MCF 10A (cell line): ENCODE measurements around the gene VEGFA. TPM values are rescaled to one million over a fixed set of nuclear protein-coding genes. Genes with fewer than 3 reads are reported as not detected.
"Not testable (repeated sequence)": the region's sequence is repeated elsewhere in the genome, so short reads cannot be mapped to it uniquely, and the experiment has no call there.

ENCODE experiments used
- BruUV-seq: library from RNA; stranded (reverse); fragments of 400-500 nt; replicated peaks from 2 replicates; lab custom pipeline; 2021; lab: Mats Ljungman, UMichigan
- CTCF ChIA-PET: fragments of 300-600 bp; sonication (Branson Sonifier 250); formaldehyde crosslinking; extraction: SDS; loops from one replicate; lab custom pipeline; 2021; ENCODE audit warnings: antibody characterized with exemption, inconsistent platforms; lab: Yijun Ruan, JAX
- POLR2A ChIA-PET: fragments of 300-600, 350-650 bp; sonication (Branson Sonifier 250); formaldehyde crosslinking; extraction: SDS; loops from one replicate; lab custom pipeline; 2020; ENCODE audit warnings: antibody characterized with exemption, inconsistent platforms; lab: Yijun Ruan, JAX
- DNase-seq: peaks from one replicate; pipeline ENCODE4 v3.0.0-alpha.2; 2018; ENCODE audit not compliant: unreplicated experiment
- H3K27ac Mint-ChIP-seq: one replicate; pipeline ENCODE4 v1.8.0; 2022; ENCODE audit warnings: mild to moderate bottlenecking, low read depth, mixed read lengths; ENCODE audit not compliant: unreplicated experiment
- H3K27me3 Mint-ChIP-seq: one replicate; pipeline ENCODE4 v1.8.0; 2022; ENCODE audit warnings: mixed read lengths; ENCODE audit not compliant: insufficient read depth, unreplicated experiment
- H3K36me3 Mint-ChIP-seq: one replicate; pipeline ENCODE4 v1.8.0; 2022; ENCODE audit warnings: mild to moderate bottlenecking, moderate library complexity, mixed read lengths; ENCODE audit not compliant: insufficient read depth, unreplicated experiment
- H3K4me1 Mint-ChIP-seq: one replicate; pipeline ENCODE4 v1.8.0; 2022; ENCODE audit warnings: mixed read lengths; ENCODE audit not compliant: insufficient read depth, unreplicated experiment
- H3K4me3 Mint-ChIP-seq: one replicate; pipeline ENCODE4 v1.8.0; 2022; ENCODE audit warnings: mild to moderate bottlenecking, moderate library complexity, mixed read lengths; ENCODE audit not compliant: unreplicated experiment
- H3K9me3 Mint-ChIP-seq: one replicate; pipeline ENCODE4 v1.8.0; 2022; ENCODE audit warnings: mixed read lengths; ENCODE audit not compliant: unreplicated experiment
- intact Hi-C: fragments of 100-400 bp; cut with micrococcal nuclease; formaldehyde crosslinking; loops from 2 replicates; pipeline ENCODE4 v1.14.1; 2022
- total RNA-seq: library from RNA; stranded (reverse); gene quantifications from 2 replicates; pipeline ENCODE4 v1.2.3, GENCODE V29; 2022
- TF ChIP-seq, protein P1 (sequence below): fragments of 200-600 bp; IDR thresholded peaks from one replicate; pipeline ENCODE4 v1.8.0; 2022; ENCODE audit warnings: antibody characterized with exemption, mild to moderate bottlenecking; ENCODE audit not compliant: unreplicated experiment

Gene VEGFA
- total RNA-seq, 1 experiment from 2014 or later = 265 TPM

DNA sequence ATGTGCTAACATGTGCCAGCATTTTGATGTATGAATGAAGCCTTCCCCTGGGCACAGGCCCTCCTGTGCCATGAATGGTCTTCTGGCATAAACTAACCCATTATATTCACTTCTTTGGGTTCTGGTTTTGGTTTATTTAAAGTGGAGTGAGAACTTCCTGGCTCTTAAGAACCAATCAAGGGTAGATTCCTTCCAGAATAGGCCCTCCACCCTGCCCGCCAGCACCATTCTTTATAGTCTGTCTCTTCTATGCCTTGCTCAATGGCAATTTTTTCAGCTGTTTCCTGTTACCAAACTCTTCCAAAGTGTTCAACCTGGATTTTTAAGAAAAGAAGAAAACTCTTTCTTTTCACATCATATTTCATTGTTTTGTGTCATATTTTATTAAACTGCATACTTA is 44.1 kb downstream of the VEGFA start:
- intact Hi-C loops = no loop called here
- BruUV-seq = no TSS peak
- POLR2A ChIA-PET = no interaction called here
- H3K4me1 Mint-ChIP-seq = peaks cover 17% of the 10 kb centered on the region
- TF ChIP-seq, protein P1, sequence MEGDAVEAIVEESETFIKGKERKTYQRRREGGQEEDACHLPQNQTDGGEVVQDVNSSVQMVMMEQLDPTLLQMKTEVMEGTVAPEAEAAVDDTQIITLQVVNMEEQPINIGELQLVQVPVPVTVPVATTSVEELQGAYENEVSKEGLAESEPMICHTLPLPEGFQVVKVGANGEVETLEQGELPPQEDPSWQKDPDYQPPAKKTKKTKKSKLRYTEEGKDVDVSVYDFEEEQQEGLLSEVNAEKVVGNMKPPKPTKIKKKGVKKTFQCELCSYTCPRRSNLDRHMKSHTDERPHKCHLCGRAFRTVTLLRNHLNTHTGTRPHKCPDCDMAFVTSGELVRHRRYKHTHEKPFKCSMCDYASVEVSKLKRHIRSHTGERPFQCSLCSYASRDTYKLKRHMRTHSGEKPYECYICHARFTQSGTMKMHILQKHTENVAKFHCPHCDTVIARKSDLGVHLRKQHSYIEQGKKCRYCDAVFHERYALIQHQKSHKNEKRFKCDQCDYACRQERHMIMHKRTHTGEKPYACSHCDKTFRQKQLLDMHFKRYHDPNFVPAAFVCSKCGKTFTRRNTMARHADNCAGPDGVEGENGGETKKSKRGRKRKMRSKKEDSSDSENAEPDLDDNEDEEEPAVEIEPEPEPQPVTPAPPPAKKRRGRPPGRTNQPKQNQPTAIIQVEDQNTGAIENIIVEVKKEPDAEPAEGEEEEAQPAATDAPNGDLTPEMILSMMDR = no peak
- DNase-seq = no peak
- H3K36me3 Mint-ChIP-seq = peaks cover 5% of the 10 kb centered on the region
- H3K9me3 Mint-ChIP-seq = no peaks in the 10 kb centered on the region
- H3K4me3 Mint-ChIP-seq = no peak overlapping the region
- H3K27ac Mint-ChIP-seq = no peak overlapping the region
- CTCF ChIA-PET = interaction anchor here (1.0 kb wide), 1 partner anchor 41 kb away, joined by 3 read pairs; no protein-coding TSS in a partner anchor
- no peaks in the 10 kb centered on the region for H3K27me3 Mint-ChIP-seq

DNA sequence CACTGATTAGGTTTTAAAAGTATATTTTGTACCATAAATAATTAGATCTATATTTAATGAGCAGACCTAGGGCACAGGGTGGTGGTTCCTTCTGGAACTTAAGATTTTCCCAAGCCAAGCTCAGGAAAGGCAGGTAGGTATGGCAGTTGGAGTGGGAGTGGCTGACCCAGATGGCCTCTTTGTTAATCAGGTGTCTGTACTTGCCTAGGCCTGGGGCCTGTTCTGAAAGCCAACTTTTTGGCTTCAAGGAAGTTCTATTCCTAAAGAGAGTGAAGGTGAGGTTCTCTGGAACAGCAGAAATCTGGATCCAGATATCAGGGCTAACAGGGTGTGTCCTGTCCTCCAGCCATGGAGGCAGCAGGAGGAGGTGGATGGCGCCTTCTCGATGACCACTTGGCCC is 44.9 kb downstream of the VEGFA start:
- peaks cover 12% of the 10 kb centered on the region for H3K4me1 Mint-ChIP-seq
- BruUV-seq = no TSS peak
- H3K27me3 Mint-ChIP-seq = no peaks in the 10 kb centered on the region
- no peaks in the 10 kb centered on the region for H3K9me3 Mint-ChIP-seq
- no peak overlapping the region for H3K27ac Mint-ChIP-seq
- peak; percentile 22 for DNase-seq
- H3K36me3 Mint-ChIP-seq = peaks cover 5% of the 10 kb centered on the region
- CTCF ChIA-PET = interaction anchor here (1.0 to 1.2 kb wide), 2 partner anchors 40 to 42 kb away, joined by 3 read pairs; no protein-coding TSS in a partner anchor
- POLR2A ChIA-PET = interaction anchor here (1.7 kb wide), 1 partner anchor 15 kb away, joined by 5 read pairs; no protein-coding TSS in a partner anchor
- TF ChIP-seq, protein P1 = no peak
- intact Hi-C loops = no loop called here
- no peak overlapping the region for H3K4me3 Mint-ChIP-seq

DNA sequence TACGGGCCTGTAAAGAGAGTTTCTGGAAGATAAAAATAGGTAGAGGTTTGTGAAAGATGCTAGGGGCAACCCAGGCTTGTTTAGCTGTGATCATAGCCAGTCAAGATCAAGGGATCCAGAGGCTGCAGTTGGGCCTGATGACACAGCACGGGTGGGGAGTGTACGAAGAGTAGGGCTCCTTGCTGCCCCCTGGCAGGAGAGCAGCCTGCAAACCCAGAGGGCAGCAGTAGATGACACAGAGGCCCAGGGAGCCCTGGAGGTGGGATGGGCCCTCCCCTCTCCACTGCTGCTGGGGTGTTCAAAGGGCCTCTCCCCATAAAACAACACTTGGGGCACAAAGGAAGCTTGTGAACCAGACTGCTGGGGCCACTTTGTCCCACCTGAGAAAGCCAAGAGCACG is 47.2 kb downstream of the VEGFA start:
- H3K27ac Mint-ChIP-seq = no peak overlapping the region
- H3K4me1 Mint-ChIP-seq = peaks cover 5% of the 10 kb centered on the region
- ChIA-PET CTCF (interaction anchor here (0.6 to 1.9 kb wide), 4 partner anchors 16 to 247 kb away, joined by 3 to 5 read pairs (median 4); no protein-coding TSS in a partner anchor), POLR2A (no interaction called here)
- no peak overlapping the region for H3K4me3 Mint-ChIP-seq
- peaks cover 15% of the 10 kb centered on the region for H3K27me3 Mint-ChIP-seq
- intact Hi-C loops = no loop called here
- TF ChIP-seq, protein P1 = no peak
- H3K9me3 Mint-ChIP-seq = no peaks in the 10 kb centered on the region
- peak; percentile 35 for DNase-seq
- H3K36me3 Mint-ChIP-seq = peaks cover 5% of the 10 kb centered on the region
- BruUV-seq = no TSS peak

DNA sequence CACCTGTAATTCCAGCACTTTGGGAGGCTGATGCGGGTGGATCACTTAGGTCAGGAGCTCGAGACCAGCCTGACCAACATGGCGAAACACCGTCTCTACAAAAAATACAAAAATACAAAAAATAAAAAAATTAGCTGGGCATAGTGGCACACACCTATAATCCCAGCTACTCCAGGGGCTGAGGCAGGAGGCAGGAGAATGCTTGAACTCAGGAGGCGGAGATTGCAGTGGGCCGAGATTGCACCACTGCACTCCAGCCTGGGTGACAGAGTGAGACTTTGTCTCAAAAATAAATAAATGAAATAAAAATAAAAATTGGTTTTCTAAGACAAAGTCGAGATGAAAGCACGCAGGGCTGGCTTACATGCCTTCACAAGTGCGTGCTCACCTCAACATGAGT is 49.0 kb downstream of the VEGFA start:
- H3K27me3 Mint-ChIP-seq = peaks cover 27% of the 10 kb centered on the region
- H3K27ac Mint-ChIP-seq, POLR2A ChIA-PET, H3K9me3 Mint-ChIP-seq, H3K36me3 Mint-ChIP-seq, H3K4me3 Mint-ChIP-seq, DNase-seq, intact Hi-C loops, H3K4me1 Mint-ChIP-seq, BruUV-seq: not testable (repeated sequence)
- CTCF ChIA-PET = interaction anchor here (0.7 to 1.9 kb wide), 3 partner anchors 11 to 50 kb away, joined by 4 to 7 read pairs (median 5); no protein-coding TSS in a partner anchor
